ENCODE results near the gene ESR2.
"Not testable (repeated sequence)": the region's sequence is repeated elsewhere in the genome, so short reads cannot be mapped to it uniquely, and the experiment has no call there.

The ESR2 gene

DNA sequence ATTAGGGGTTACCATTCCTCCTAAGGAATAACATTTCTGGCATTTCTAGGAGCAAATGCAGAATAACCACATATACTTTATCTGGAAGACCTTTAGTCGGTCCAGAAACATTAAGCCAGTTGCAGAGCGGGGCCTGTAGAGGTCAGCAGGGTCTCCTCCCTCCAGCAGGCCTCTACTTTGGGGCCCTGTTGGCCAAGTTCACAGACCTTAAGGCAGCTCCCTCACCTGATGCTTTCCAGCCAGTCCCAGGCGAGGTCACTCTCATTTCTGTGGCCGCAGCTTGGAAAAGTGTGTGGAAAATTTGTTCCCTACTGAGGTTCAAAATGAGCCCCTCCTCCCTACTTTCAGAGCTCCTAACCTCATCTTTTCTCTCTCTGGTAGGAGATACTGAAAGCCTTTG, 74.1 kb downstream of the ESR2 start:
- DNase-seq: no peak

DNA sequence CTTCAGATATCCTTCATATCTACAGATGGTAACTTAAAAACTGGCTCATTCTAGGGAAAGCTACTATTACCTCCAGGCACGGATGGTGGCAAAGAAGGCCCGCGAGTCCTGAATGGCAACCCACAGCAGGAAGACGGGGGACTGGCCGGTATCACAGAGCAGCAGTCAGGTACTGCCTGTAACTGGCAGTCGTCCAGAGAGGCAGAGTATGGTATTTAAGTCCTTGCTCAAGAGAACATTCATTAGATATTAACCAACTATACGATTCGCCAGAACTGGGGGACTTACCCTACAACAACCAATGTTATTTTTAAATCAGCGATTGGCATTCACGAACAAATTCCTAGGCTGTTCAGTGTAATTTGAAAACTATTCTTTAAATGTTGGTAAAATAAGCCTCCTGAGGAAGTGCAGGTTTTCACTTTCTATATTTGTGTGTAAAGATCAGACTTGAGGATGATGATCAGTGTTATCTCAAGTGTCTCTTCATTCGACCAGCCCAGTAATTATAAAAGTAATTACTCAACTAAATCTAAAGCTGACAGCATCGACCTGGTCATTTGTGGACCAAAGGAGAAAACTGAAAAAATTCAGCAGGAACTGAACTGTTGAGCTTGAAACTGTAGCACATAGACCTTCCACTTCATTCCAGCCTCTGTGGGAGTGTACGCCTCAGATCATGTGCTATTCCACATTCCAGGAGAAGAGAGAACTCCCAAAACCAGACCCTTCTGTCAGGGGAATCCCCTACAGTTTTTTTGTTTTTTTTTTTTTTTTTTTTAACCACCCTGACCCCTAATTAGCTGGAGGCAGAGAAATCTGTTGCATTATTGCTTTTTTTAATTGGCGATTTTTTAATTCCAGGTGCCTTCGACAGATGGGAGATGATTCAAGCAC, 75.6 kb downstream of the ESR2 start:
- DNase-seq: no peak

GRCh38 chr14:64217834-64218233, 76.3 kb downstream of the ESR2 start:
- DNase-seq: no peak

DNA sequence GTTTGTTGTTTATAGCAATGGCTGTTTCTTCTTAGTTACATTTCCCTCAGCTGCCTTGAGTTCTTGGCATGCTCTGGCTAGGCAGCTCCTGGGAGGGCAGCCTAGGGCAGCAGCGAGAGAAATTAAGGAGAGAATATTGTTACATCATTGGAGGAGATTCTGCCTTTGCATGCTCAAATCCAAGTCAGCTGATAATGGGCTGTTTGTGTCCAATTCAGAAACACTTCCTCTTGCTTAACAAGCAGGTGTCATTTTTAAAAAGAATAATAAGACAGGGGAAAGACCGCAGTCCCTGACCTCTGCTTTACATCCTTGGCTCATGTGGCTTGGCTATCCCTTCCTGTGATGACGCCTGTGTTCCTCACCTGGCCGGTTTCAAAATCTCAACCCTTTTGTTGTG, 76.9 kb downstream of the ESR2 start:
- no peak for DNase-seq

GRCh38 chr14:64215978-64216377, 78.2 kb downstream of the ESR2 start:
- no peak for DNase-seq

GRCh38 chr14:64215274-64215673, 78.9 kb downstream of the ESR2 start:
- DNase-seq: no peak

GRCh38 chr14:64213853-64214570, 80.2 kb downstream of the ESR2 start:
- no peak for DNase-seq

DNA sequence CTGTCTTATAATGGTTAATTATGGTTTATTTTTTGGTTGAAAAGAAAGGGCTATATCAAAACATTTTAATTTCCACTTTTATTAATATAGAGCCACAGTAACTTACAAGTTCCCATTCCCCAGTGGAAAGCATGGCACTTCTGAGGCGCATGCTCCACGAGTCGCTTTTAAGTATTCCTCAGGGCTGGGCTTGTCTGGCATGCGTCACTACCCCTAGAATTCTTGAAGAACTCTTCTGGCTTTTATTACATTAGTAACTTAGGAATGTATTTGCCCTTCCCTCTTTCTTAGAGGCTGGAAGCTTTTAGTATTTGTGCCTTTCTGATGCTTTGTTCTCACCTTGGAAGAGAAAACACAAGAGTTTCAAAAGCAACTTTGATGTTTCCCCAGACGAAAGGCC, 81.1 kb downstream of the ESR2 start:
- no peak for DNase-seq

- no peak for DNase-seq
Observed at GRCh38 chr14:64212666-64213065, 81.5 kb downstream of the ESR2 start.

DNA sequence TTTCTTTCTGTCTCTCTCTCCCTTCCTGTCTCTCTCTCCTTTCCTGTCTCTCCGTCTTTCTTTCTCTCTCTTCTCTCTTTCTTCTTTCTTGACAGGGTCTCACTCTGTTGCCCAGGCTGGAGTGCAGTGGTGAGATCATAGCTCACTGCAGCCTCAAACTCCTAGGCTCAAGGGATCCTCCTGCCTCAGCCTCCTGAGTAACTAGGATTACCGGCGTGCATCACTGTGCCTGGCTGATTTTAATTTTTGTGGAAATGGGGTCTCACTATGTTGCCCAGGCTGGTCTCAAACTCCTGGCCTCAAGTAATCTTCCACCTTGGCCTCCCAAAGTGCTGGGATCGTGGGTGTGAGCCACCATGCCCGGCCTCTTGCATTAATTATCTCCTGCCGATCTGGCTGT, 83.3 kb downstream of the ESR2 start:
- DNase-seq: not testable (repeated sequence)

GRCh38 chr14:64210216-64210615, 84.0 kb downstream of the ESR2 start:
- DNase-seq: no peak

DNA sequence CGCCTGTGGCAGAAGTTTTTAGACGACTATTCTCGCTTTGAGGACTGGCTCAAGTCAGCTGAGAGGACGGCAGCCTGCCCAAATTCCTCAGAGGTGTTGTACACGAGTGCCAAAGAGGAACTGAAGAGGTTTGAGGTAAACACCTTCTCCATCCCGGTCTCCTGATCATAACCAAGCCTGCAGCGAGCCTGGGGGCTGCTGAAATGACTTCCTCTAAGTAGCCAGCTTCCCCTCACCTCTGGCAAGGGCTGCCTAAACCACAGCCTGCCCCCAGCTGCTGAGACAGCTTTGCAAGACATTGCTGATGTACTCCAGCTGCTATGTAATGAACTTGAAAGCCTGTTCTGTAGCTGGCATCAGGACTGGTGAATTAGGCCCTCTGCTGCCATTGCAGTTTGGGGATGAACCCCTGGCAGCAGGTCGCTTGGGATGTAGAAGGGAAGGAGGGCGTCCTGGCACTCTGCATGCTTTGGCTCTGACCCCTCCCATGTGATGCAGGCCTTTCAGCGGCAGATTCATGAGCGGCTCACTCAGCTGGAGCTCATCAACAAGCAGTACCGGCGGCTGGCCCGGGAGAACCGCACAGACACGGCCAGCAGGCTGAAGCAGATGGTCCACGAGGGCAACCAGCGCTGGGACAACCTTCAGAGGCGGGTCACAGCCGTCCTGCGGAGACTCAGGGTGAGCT, 84.6 kb downstream of the ESR2 start:
- no peak for DNase-seq

GRCh38 chr14:64208981-64209380, 85.2 kb downstream of the ESR2 start:
- no peak for DNase-seq

DNA sequence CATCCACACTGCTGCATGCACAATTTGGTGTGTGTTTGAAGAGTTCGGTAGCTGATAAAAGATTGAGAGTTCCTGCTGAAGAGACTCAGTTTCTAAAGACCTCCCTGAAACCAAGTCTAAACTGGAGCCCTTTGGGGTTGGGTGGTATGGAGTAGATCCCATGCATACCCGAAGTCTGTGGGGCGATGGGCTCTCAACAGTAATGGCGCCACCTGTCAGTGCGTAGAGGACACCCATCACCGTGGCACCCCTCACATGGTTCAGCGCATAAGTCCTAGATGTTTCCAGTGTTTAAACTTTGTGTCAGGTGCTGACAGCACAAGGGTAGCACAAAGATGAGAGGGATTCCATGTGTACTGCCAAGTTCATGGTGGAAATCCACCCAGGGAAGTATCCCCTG, 85.9 kb downstream of the ESR2 start:
- no peak for DNase-seq

GRCh38 chr14:64203366-64204006, 90.7 kb downstream of the ESR2 start:
- no peak for DNase-seq

DNA sequence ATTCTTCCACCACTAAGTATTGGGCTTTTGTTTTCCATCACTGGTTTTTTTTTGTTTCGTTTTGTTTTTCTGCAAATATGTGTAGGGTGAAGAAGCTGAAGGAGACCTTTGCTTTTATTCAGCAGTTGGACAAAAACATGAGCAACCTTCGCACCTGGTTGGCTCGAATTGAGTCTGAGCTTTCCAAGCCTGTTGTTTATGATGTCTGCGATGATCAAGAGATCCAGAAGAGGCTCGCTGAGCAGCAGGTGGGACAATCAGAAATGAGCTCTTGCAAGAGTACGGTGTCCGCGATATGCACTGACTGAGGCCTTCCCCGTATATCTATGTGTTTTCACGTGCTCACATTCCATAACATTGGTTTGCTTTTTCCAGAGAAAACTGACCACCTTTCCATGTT, 91.5 kb downstream of the ESR2 start:
- DNase-seq: no peak

DNA sequence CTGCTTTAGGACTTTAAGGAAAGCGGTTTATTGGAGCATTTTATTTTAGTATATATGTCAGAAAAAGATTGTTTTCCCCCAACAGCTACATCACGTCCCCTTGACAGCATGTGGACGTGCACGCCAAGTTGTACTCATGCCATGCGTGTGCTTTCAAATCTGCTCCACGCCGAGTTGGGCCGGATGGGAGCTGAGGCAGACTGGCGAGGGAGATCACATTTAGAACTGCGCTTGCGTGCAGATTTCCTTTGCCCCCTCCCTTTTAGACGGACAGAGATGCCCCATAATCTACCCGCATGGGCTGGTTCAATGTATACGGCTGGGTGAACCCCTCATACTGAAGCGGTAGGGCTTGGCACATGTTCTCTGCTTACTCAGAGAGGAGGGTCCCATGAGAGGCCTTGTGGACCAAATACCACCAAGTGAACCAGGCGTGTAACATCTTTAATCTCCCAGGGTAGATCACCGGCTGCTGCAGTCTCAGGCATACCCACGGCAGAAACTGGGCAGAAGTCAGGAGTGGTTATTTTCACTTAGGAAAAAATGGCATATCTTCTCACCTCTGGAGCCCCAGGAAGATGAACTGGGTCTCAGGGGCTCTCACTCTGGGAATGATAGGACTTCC, 92.1 kb downstream of the ESR2 start:
- no peak for DNase-seq

- DNase-seq: no peak
Observed at GRCh38 chr14:64201296-64201695, 92.9 kb downstream of the ESR2 start.

- no peak for DNase-seq
Observed at GRCh38 chr14:64200170-64200569, 94.0 kb downstream of the ESR2 start.

- DNase-seq: no peak
Observed at GRCh38 chr14:64198486-64198885, 95.7 kb downstream of the ESR2 start.

GRCh38 chr14:64197996-64198395, 96.2 kb downstream of the ESR2 start:
- DNase-seq: no peak

GRCh38 chr14:64196814-64197411, 97.3 kb downstream of the ESR2 start:
- no peak for DNase-seq
